GM12872 (cell line): ENCODE data around the gene OXCT1.

ENCODE experiments used
- CTCF ChIP-seq: IDR thresholded peaks from 3 replicates; pipeline ENCODE4 v1.5.1; 2011; ENCODE audit warnings: low read depth, mild to moderate bottlenecking, low read length, moderate library complexity; ENCODE audit not compliant: insufficient read depth

OXCT1 gene

GRCh38 chr5:41808294-41808693 lies 61.9 kb downstream of the OXCT1 start:
- TF ChIP-seq CTCF: no peak

- TF ChIP-seq CTCF: no peak
These were observed 72.6 kb downstream of the OXCT1 start for GRCh38 chr5:41797662-41798061.

- no peak for TF ChIP-seq CTCF
These were observed 74.2 kb downstream of the OXCT1 start for GRCh38 chr5:41796061-41796460.

- no peak for TF ChIP-seq CTCF
These were observed 75.1 kb downstream of the OXCT1 start for GRCh38 chr5:41795125-41795524.

- no peak for TF ChIP-seq CTCF
These were observed 75.8 kb downstream of the OXCT1 start for GRCh38 chr5:41794471-41794870.

- TF ChIP-seq CTCF: no peak
These were observed 77.0 kb downstream of the OXCT1 start for GRCh38 chr5:41793141-41793770.

- no peak for TF ChIP-seq CTCF
These were observed 80.0 kb downstream of the OXCT1 start for GRCh38 chr5:41790038-41790776.
